Parathyroid adenoma (tissue), 2 donors: Measurements from ENCODE around the gene NKX2-3.

Experiments used
- H2AFZ ChIP-seq: fragments of 300-600 bp; sonication (generic); one replicate; pipeline ENCODE4 v1.7.0; 2017; ENCODE audit warnings: antibody characterized with exemption, mild to moderate bottlenecking
- H3K27ac ChIP-seq: fragments of 300-600 bp; sonication (generic); one replicate; pipeline ENCODE4 v1.7.0; 2017
- H3K27me3 ChIP-seq: fragments of 300-600 bp; sonication (generic); one replicate; pipeline ENCODE4 v1.7.0; 2017; ENCODE audit warnings: low read length; ENCODE audit not compliant: control insufficient read depth, insufficient read depth
- H3K36me3 ChIP-seq: fragments of 300-600 bp; sonication (generic); one replicate; pipeline ENCODE4 v1.7.0; 2017; ENCODE audit warnings: low read length; ENCODE audit not compliant: control insufficient read depth, insufficient read depth
- H3K4me1 ChIP-seq: fragments of 300-600 bp; sonication (generic); one replicate; pipeline ENCODE4 v1.7.0; 2017; ENCODE audit warnings: control low read depth
- H3K4me2 ChIP-seq: fragments of 300-600 bp; sonication (generic); one replicate; pipeline ENCODE4 v1.7.0; 2017; ENCODE audit warnings: low read length
- H3K4me3 ChIP-seq: fragments of 300-600 bp; sonication (generic); one replicate; pipeline ENCODE4 v1.7.0; 2017; ENCODE audit warnings: low read depth, low read length
- H3K79me2 ChIP-seq: fragments of 300-600 bp; sonication (generic); one replicate; pipeline ENCODE4 v1.7.0; 2017; ENCODE audit warnings: control low read depth
- H3K9ac ChIP-seq: fragments of 300-600 bp; sonication (generic); one replicate; pipeline ENCODE4 v1.7.0; 2017; ENCODE audit warnings: mild to moderate bottlenecking
- H3K9me3 ChIP-seq: fragments of 300-600 bp; sonication (generic); one replicate; pipeline ENCODE4 v1.7.0; 2017; ENCODE audit warnings: low read length; ENCODE audit not compliant: control insufficient read depth
- CTCF ChIP-seq: fragments of 300-600 bp; sonication (generic); IDR thresholded peaks from one replicate; pipeline ENCODE4 v1.7.0; 2017; ENCODE audit warnings: antibody characterized with exemption, mild to moderate bottlenecking
- donor health status: primary hyperparathyroidism.

NKX2-3 gene

GRCh38 chr10:99526861-99527504, 5.8 kb upstream of the NKX2-3 start:
- no peak overlapping the region for H2AFZ ChIP-seq
- H3K9me3 ChIP-seq, result no peaks in the 10 kb centered on the region
- H3K9ac ChIP-seq, result no peak overlapping the region
- H3K27me3 ChIP-seq, result peaks cover 31% of the 10 kb centered on the region
- no peaks in the 10 kb centered on the region for H3K4me1 ChIP-seq
- no peaks in the 10 kb centered on the region for H3K36me3 ChIP-seq
- no peak overlapping the region for H3K27ac ChIP-seq
- no peaks in the 10 kb centered on the region for H3K79me2 ChIP-seq
- TF ChIP-seq CTCF, result no peak
- H3K4me2 ChIP-seq, result no peak overlapping the region
- no peak overlapping the region for H3K4me3 ChIP-seq

GRCh38 chr10:99527526-99528493, 4.9 kb upstream of the NKX2-3 start:
- Histone ChIP-seq H3K79me2 (no peaks in the 10 kb centered on the region), H3K4me2 (no peak overlapping the region), H3K4me1 (no peaks in the 10 kb centered on the region), H2AFZ (no peak overlapping the region), H3K4me3 (no peak overlapping the region), H3K27ac (no peak overlapping the region), H3K9me3 (no peaks in the 10 kb centered on the region), H3K9ac (no peak overlapping the region), H3K36me3 (no peaks in the 10 kb centered on the region), H3K27me3 (peaks cover 31% of the 10 kb centered on the region)
- TF ChIP-seq CTCF, result no peak

GRCh38 chr10:99528494-99529441, 4.0 kb upstream of the NKX2-3 start:
- H3K4me1 ChIP-seq, result no peaks in the 10 kb centered on the region
- no peak overlapping the region for H3K27ac ChIP-seq
- TF ChIP-seq CTCF, result no peak
- H3K79me2 ChIP-seq, result no peaks in the 10 kb centered on the region
- no peak overlapping the region for H3K4me2 ChIP-seq
- H3K9ac ChIP-seq, result no peak overlapping the region
- H3K36me3 ChIP-seq, result no peaks in the 10 kb centered on the region
- no peak overlapping the region for H3K4me3 ChIP-seq
- H3K9me3 ChIP-seq, result no peaks in the 10 kb centered on the region
- no peak overlapping the region for H2AFZ ChIP-seq
- peaks cover 40% of the 10 kb centered on the region for H3K27me3 ChIP-seq

GRCh38 chr10:99529591-99530107, 3.1 kb upstream of the NKX2-3 start:
- Histone ChIP-seq H3K36me3 (no peaks in the 10 kb centered on the region), H2AFZ (no peak overlapping the region), H3K4me1 (no peaks in the 10 kb centered on the region), H3K9ac (no peak overlapping the region), H3K79me2 (no peaks in the 10 kb centered on the region), H3K4me3 (no peak overlapping the region), H3K9me3 (no peaks in the 10 kb centered on the region), H3K27ac (no peak overlapping the region), H3K27me3 (peaks cover 47% of the 10 kb centered on the region), H3K4me2 (no peak overlapping the region)
- no peak for TF ChIP-seq CTCF
